Upper lobe of left lung (tissue), 6 donors: ENCODE results near the gene ETDC. TPM values are rescaled to one million over a fixed set of nuclear protein-coding genes. Genes with fewer than 3 reads are reported as not detected.

ENCODE experiments used
- ATAC-seq, 2 donors: fragments of 200-7000 bp; cut with Tn5 transposase; one replicate each; pipeline ENCODE4 v1.9.1; 2022; ENCODE audit warnings: mild to moderate bottlenecking in 2 of 2, moderate library complexity in 2 of 2; ENCODE audit not compliant: low FRiP score in 2 of 2
- DNase-seq, 2 donors: peaks; one replicate each; pipeline ENCODE4 v3.0.0-alpha.2; 2019 to 2020
- H3K27ac ChIP-seq, 4 donors: fragments of 200-600 bp; sonication (generic); one replicate each; pipeline ENCODE4 v1.5.1; 2016 to 2019
- H3K27me3 ChIP-seq, 4 donors: fragments of 200-600 bp; sonication (generic); one replicate each; pipeline ENCODE4 v1.5.1; 2017 to 2019
- H3K36me3 ChIP-seq, 4 donors: fragments of 200-600 bp; sonication (generic); one replicate each; pipeline ENCODE4 v1.5.1; 2016 to 2019
- H3K4me1 ChIP-seq, 4 donors: fragments of 200-600 bp; sonication (generic); one replicate each; pipeline ENCODE4 v1.5.1; 2018 to 2019
- H3K4me3 ChIP-seq, 4 donors: fragments of 200-600 bp; sonication (generic); one replicate each; pipeline ENCODE4 v1.5.1; 2017 to 2019; ENCODE audit warnings: mild to moderate bottlenecking in 2 of 4, moderate library complexity in 1 of 4
- H3K9me3 ChIP-seq, 4 donors: fragments of 200-600 bp; sonication (generic); one replicate each; pipeline ENCODE4 v1.5.1; 2018 to 2019
- EP300 ChIP-seq, 4 donors: sonication (generic); formaldehyde crosslinking; IDR thresholded peaks; one replicate each; pipeline ENCODE4 v1.5.1; 2017; ENCODE audit warnings: antibody characterized with exemption in 4 of 4, control low read depth in 2 of 4
- POLR2A ChIP-seq, 4 donors: fragments of 450-650 bp; IDR thresholded peaks; one replicate each; pipeline ENCODE4 v1.5.1; 2016 to 2017; ENCODE audit warnings: antibody characterized with exemption in 4 of 4, mild to moderate bottlenecking in 2 of 4
- POLR2AphosphoS5 ChIP-seq, 2 donors: sonication (generic); formaldehyde crosslinking; IDR thresholded peaks; one replicate each; pipeline ENCODE4 v1.5.1; 2017; ENCODE audit warnings: antibody characterized with exemption in 2 of 2
- total RNA-seq, 6 donors: library from RNA; depleted of rRNA in 4 of 6; stranded (reverse); fragments of >200 nt in 4 of 6; gene quantifications; one replicate each; pipeline versions ENCODE4 v1.1.0 to v1.2.1, GENCODE V29; 2016 to 2021
- TF ChIP-seq, protein P1 (sequence below), 6 experiments: fragments of 450-650 bp in 4 of 6; fragments of 200-600 bp in 2 of 6; sonication (generic) in 2 of 6; IDR thresholded peaks; one replicate each; pipeline ENCODE4 v1.5.1; 2016 to 2019; ENCODE audit warnings: antibody characterized with exemption in 6 of 6
- donor health status: DM: no; HTN: no; CAD: no; lungs with moderate emphysema.
- donor health status: DM: no; HTN: yes; CAD: no; lungs with severe emphysema.

The ETDC gene
- total RNA-seq, 6 donors from 2014 or later = not detected

- DNase-seq (no peak), ATAC-seq (no peak)
- TF ChIP-seq POLR2A (IDR thresholded peaks at IDR 0.05) = no peak
- TF ChIP-seq EP300 (IDR thresholded peaks at IDR 0.05) = no peak
- TF ChIP-seq, protein P1, sequence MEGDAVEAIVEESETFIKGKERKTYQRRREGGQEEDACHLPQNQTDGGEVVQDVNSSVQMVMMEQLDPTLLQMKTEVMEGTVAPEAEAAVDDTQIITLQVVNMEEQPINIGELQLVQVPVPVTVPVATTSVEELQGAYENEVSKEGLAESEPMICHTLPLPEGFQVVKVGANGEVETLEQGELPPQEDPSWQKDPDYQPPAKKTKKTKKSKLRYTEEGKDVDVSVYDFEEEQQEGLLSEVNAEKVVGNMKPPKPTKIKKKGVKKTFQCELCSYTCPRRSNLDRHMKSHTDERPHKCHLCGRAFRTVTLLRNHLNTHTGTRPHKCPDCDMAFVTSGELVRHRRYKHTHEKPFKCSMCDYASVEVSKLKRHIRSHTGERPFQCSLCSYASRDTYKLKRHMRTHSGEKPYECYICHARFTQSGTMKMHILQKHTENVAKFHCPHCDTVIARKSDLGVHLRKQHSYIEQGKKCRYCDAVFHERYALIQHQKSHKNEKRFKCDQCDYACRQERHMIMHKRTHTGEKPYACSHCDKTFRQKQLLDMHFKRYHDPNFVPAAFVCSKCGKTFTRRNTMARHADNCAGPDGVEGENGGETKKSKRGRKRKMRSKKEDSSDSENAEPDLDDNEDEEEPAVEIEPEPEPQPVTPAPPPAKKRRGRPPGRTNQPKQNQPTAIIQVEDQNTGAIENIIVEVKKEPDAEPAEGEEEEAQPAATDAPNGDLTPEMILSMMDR (IDR thresholded peaks at IDR 0.05) = no peak
- TF ChIP-seq POLR2AphosphoS5 (IDR thresholded peaks at IDR 0.05) = no peak
- Histone ChIP-seq H3K9me3 (peaks cover 0 to 7% (median 0%) of the 10 kb centered on the region in 4 donors), H3K4me1 (peaks cover 0 to 6% (median 0%) of the 10 kb centered on the region in 4 donors), H3K27me3 (no peaks in the 10 kb centered on the region), H3K27ac (no peak overlapping the region), H3K4me3 (no peak overlapping the region), H3K36me3 (peaks cover 0 to 16% (median 4%) of the 10 kb centered on the region in 4 donors)
These were observed 38.2 kb downstream of the ETDC start for GRCh38 chrX:135347381-135348016.

GRCh38 chrX:135354288-135354687 is 45.0 kb downstream of the ETDC start:
- no peak overlapping the region for H3K27ac ChIP-seq
- H3K4me1 ChIP-seq = no peaks in the 10 kb centered on the region
- no peaks in the 10 kb centered on the region for H3K27me3 ChIP-seq
- H3K36me3 ChIP-seq = peaks cover 0 to 12% (median 3%) of the 10 kb centered on the region in 4 donors
- no peak overlapping the region for H3K4me3 ChIP-seq
- TF ChIP-seq EP300 (IDR thresholded peaks at IDR 0.05) (no peak), POLR2AphosphoS5 (IDR thresholded peaks at IDR 0.05) (no peak), POLR2A (IDR thresholded peaks at IDR 0.05) (no peak)
- TF ChIP-seq, protein P1 (IDR thresholded peaks at IDR 0.05) = no peak
- H3K9me3 ChIP-seq = no peaks in the 10 kb centered on the region
- no peak for DNase-seq
- no peak for ATAC-seq

Other genes starting within 250 kb of the ETDC start
- 1 to 10 TPM; 1.0 to 8.2 (median 2.3) TPM for gene SMIM10L2B, start 210.8 kb upstream of the ETDC start, total RNA-seq
- not detected for gene ETDB, start 189.0 kb upstream of the ETDC start, total RNA-seq
- not detected for gene CT55, start 138.1 kb upstream of the ETDC start, total RNA-seq
- gene ETDA, start 57.4 kb upstream of the ETDC start, total RNA-seq = not detected
- 10 to 100 TPM in 3 of 6 donors, 1 to 10 TPM in 3; 7.5 to 22.0 (median 11.9) TPM for gene ZNF75D, start 34.6 kb downstream of the ETDC start, total RNA-seq
- gene ZNF449, start 35.3 kb downstream of the ETDC start, total RNA-seq = 10 to 100 TPM in 1 of 6 donors, 1 to 10 TPM in 5; 5.1 to 12.6 (median 5.3) TPM
- gene SMIM10L2A, start 112.5 kb downstream of the ETDC start, total RNA-seq = 1 to 10 TPM in 5 of 6 donors, under 1 TPM in 1; 0.98 to 4.3 (median 2.0) TPM
- gene INTS6L, start 211.2 kb downstream of the ETDC start, total RNA-seq = 10 to 100 TPM in 2 of 6 donors, 1 to 10 TPM in 4; 3.6 to 21.0 (median 5.7) TPM